GM12873 (cell line): ENCODE data around the gene ZNF135.

ENCODE experiments used
- TF ChIP-seq, protein P1 (sequence below): IDR thresholded peaks from 2 replicates; pipeline ENCODE4 v1.5.1; 2012; ENCODE audit warnings: low read depth, mild to moderate bottlenecking, moderate library complexity, low read length, control low read depth; ENCODE audit not compliant: insufficient read depth; ENCODE audit errors: missing control alignments

Gene ZNF135

DNA sequence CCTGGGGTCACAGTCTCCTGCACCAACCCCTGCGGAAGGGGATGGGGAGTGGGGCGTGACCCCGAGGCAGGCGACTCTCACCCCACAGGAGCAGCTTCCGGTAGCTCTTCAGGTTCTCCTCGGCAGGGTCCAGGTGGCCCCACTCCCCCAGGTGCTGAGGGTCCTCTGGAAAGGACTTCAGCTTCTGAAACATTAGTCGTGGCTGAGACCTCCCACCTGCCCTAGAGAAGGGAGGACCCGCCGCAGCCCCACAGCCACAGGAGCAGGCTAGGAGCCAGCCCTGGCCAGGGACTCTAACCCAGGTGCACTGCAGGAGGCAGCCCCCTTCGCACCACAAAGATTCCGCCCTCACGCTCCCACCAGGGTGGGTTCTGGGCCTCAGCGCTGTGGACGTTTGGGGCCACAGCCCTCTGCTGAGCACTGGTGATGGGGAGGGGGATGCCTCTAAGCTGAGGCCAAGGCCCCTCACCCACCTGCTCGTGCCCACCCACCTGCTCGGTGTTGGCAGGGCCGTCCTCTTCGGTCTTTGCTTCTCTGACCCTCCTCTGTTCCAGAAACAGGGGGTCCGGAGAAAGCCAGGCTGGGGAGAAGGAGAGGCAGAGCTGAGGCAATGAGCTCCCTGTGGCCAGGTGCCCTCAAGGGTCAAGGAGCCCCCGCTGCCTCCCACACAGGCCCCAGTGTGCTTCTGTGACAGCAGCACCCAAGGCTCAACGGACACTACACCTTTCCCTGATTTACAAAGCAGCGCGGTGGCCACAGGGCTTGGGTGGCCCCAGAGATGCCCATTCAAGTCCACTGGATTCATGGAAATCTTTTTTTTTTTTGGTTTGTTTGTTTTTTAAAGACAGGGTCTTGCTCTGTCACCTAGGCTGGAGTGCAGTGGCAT, 28.0 kb downstream of the ZNF135 start:
- TF ChIP-seq, protein P1, sequence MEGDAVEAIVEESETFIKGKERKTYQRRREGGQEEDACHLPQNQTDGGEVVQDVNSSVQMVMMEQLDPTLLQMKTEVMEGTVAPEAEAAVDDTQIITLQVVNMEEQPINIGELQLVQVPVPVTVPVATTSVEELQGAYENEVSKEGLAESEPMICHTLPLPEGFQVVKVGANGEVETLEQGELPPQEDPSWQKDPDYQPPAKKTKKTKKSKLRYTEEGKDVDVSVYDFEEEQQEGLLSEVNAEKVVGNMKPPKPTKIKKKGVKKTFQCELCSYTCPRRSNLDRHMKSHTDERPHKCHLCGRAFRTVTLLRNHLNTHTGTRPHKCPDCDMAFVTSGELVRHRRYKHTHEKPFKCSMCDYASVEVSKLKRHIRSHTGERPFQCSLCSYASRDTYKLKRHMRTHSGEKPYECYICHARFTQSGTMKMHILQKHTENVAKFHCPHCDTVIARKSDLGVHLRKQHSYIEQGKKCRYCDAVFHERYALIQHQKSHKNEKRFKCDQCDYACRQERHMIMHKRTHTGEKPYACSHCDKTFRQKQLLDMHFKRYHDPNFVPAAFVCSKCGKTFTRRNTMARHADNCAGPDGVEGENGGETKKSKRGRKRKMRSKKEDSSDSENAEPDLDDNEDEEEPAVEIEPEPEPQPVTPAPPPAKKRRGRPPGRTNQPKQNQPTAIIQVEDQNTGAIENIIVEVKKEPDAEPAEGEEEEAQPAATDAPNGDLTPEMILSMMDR, result no peak

DNA sequence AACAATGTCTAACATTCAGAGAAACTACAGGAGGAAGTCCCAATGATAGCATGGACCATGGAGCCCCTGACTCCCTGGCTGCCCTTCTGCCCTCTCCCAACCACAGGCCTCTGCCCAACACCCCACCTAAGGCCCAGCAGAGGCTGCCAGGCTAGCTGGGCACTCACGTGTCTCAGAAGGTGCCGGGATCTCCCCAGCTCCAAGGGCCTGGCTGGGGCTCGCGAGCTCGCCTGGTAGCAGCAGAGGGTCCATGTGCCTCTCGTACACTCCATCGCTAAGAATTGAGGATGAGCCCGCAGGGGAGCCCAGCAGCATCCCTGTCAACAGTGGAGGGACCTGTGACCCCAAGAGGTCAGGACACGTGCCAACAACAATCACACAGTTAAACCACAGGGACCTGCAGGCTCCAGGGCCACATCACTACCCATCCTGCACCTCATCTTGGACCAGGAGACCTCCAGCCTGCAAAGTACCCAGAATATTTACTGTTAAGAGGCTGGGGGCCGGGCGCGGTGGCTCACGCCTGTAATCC, 29.5 kb downstream of the ZNF135 start:
- TF ChIP-seq, protein P1, result no peak

DNA sequence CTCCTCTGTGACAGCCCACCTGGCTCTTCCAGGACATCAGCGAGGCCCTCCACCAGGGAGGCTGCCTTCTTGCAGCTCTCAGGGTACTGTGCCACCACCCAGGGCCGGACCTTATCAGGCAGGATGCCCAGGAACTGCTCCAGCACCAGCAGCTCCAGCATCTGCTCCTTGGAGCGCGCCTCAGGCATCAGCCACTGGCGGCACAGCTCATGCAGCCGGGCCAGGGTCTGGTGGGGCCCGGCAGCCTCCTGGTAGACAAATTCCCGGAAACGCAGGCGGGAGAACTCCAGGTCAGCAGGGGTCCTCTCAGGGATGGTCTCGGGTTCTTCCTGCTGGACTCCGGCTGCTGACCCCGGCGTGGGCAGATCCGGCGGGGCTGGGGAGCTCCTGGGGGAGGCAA, 30.8 kb downstream of the ZNF135 start:
- TF ChIP-seq, protein P1, result no peak

DNA sequence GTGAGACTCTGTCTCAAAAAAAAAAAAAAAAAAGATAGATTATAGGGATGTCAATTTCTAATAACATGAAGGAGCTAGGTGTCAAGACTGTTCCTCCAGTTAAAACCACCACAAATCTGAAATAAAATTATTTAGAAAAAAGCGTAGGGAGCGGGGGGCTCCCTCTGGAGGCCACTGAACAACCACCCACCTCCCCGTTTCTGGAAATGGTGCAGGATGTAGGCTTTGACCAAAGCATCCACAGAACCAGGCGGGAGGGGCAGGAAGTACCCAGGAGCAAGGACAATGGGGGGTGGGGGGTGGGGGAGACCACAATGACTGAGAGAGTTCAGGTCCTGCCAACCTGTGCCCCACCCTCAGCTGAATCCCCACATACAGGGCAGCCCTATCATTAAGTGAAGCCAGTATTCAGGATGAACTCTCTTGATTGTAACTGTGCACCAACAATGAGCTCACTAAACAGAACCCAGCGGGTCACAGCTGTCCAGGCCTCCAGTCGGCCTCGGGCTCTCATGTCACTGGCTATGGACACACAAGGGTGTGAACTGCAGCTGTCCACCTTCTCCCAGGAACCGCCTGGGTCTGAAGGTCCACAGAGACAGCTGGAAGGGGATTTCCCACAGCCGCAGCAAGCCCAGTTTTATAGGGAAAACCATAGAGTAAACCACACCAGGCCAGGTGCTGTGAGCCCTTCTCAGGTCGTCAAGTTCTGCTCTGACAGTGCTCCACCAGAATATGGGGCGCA, 32.3 kb downstream of the ZNF135 start:
- TF ChIP-seq, protein P1, result no peak

DNA sequence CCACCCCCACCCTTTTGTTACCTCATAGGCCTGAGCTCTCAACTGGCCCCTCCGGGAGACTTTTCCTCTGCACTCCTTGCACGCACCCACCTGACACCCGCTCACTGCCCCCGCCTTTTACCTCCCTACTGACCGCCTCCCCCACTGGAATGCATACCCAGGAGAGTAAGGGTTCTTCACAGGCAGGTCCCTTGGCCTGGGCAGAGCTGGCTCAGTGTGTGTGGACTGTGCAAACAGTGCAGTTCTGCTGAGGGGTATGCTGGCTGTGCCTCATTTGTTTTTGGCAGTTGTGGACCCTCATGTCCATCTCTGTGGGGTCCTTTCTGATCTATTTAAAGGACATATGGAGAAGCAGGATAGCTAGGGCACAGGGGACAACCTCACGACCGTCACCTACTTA, 34.0 kb downstream of the ZNF135 start:
- TF ChIP-seq, protein P1, result no peak

DNA sequence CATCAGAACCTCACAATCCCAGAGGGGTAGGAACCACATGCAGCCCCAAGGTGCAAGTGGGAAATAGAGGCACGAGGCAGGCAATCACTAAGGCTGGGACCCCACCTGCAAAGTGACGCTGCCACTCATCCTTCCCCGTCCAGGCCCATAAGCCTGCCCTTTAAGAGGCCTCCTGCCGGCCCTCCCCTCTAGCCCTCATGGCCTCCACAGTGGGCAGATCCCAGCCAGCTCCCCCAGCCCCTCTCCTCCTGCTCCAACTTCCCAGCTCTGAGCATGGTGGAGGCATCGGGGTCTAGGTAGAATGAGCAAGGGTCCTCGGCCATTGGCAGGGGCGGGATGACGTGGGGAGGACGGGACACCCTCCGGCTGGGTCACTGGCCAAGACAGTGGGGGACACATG, 36.2 kb downstream of the ZNF135 start:
- TF ChIP-seq, protein P1, result no peak

DNA sequence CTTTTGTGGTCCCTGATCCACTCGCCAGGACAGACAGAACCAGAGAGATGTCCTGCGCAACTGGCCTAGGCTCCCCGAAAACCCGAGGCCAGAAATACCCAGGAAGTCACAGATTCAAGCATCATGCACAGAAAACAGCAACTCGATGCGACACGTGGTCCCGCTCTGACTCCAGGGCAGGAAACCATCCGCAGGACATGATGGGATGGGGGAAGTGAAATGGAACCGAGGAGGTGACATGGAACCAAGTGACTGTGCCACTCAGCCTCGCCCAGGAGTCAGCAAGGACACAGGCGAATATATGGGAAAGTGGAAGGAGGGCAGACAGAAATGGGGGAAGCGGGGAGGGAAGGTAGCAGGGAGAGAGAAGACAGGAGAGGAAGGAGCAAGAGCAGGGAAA, 37.8 kb downstream of the ZNF135 start:
- TF ChIP-seq, protein P1, result no peak
